ENCODE results near the gene FBXW5.

The FBXW5 gene, protein sequence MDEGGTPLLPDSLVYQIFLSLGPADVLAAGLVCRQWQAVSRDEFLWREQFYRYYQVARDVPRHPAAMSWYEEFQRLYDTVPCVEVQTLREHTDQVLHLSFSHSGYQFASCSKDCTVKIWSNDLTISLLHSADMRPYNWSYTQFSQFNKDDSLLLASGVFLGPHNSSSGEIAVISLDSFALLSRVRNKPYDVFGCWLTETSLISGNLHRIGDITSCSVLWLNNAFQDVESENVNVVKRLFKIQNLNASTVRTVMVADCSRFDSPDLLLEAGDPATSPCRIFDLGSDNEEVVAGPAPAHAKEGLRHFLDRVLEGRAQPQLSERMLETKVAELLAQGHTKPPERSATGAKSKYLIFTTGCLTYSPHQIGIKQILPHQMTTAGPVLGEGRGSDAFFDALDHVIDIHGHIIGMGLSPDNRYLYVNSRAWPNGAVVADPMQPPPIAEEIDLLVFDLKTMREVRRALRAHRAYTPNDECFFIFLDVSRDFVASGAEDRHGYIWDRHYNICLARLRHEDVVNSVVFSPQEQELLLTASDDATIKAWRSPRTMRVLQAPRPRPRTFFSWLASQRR

GRCh38 chr9:136944519-136945332 is at the start of gene FBXW5, which contains the start of gene C8G:
TSS of gene FBXW5 (minus strand) at chr9:136944738. CDS start at chr9:136944083, 655 bp downstream.
TSS of gene C8G (plus strand) at chr9:136945243. CDS start at chr9:136945321, 78 bp downstream.
- DNase-seq (ENCODE audit: low read depth in 2 of 2) = peak; percentile 81 to 93

- no peak for DNase-seq (ENCODE audit: low read depth in 2 of 2)
Measured at GRCh38 chr9:136992819-136993369, 48.4 kb upstream of the FBXW5 start.

DNA sequence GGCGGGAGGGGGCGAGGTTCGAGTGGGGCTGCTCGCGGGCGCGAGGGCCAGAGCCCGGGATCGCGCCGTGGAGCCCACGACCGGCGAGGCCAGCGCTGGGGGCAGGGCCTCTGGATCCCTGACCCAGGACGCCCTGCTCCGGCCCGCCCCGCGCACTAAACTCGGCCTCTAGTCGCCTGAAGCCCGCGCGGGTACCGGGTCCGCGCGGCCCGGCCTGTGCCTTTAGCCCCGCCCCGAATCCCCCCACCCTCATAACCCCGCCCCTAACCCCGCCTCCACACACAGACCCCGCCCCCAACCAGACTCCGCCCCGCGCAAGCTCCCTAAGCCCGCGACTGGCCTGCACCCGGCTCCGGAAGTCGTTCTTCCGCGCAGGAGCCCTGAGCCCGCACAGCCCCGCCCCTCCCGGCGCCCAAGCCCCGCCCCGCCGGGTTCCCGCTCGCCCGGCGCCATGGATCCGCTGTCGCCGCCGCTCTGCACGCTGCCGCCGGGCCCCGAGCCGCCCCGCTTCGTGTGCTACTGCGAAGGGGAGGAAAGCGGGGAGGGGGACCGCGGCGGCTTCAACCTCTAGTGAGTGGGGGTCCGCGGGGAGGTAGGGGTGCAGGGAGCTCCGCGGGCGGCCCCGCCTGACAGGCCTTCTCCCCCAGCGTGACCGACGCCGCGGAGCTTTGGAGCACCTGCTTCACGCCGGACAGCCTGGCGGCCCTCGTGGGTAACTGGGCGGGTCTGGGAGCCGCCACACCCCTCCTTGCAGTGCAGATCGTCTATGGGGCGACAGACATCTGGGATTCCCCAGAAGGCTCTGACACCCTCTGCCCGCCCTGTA is 47.7 kb upstream of the FBXW5 start, which contains the start of gene PAXX:
TSS of gene PAXX (plus strand) at position 430 of the 826 bp plus-strand sequence. CDS start at position 452, 22 bp downstream.
- DNase-seq (ENCODE audit: low read depth in 2 of 2) = peak; percentile 81 to 87

GRCh38 chr9:136990242-136990911 is 45.8 kb upstream of the FBXW5 start:
- DNase-seq (ENCODE audit: low read depth in 2 of 2) = no peak

GRCh38 chr9:136988872-136989271 is 44.3 kb upstream of the FBXW5 start:
- no peak for DNase-seq (ENCODE audit: low read depth in 2 of 2)

- no peak for DNase-seq (ENCODE audit: low read depth in 2 of 2)
Measured at GRCh38 chr9:136985853-136986252, 41.3 kb upstream of the FBXW5 start.

DNA sequence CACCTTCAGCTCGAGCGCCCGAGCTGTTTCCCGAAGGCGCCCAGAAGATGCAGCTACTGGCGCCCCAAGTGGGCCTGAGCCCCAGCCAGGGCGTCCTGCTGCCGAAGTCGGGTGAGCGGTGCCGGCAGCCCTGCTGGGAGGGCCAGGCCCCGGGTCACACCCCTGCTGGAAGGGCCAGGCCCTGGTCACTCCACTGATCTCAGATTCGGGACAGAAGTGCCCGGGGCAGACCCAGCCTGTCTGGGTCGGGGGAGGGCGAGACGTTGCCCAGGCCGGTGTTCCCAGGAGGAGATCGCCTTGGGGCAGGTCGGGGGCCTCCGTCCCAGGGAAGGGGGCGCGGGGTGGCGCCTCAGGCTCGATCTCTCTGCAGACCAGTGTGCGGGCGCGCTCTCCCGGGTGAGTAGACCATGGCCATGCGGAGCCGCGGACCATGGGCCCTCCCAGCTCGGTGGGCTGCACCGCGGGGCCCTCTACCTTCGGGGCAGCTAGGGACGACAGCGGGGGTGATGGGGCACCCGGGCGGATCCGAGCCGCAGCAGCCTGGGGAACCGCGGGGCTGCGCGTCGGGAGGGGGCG is 40.6 kb upstream of the FBXW5 start:
- DNase-seq (ENCODE audit: low read depth in 2 of 2) = no peak

DNA sequence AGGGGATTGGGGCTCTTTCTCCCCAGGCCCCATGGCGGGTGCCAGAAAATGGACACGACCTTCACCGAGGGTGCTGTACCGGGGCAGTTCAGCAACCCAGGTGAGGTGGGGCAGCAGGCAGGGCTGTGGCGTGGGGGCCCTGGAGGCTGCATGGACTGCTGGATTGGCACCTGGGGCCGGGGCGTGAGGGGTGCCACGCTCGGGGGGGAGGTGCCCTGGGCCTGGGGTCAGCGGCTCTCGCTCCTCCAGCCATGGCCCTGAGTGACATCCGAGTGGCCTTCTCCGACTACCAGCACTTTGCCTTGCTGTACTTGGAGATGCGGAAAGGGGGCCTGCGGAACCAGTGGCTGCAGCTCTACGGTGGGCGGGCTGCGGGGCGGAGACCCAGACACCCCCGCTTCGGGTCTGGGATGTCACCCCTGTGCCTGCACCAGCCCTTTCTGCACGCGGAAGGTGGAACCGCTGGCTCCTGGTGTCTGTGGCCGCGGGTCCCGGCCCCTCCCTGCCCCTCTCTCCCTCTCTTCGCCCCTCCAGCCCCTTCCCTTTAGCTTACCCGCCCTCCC is 40.0 kb upstream of the FBXW5 start:
- DNase-seq (ENCODE audit: low read depth in 2 of 2) = no peak

- DNase-seq (ENCODE audit: low read depth in 2 of 2) = no peak
Measured at GRCh38 chr9:136983656-136984314, 39.2 kb upstream of the FBXW5 start.

DNA sequence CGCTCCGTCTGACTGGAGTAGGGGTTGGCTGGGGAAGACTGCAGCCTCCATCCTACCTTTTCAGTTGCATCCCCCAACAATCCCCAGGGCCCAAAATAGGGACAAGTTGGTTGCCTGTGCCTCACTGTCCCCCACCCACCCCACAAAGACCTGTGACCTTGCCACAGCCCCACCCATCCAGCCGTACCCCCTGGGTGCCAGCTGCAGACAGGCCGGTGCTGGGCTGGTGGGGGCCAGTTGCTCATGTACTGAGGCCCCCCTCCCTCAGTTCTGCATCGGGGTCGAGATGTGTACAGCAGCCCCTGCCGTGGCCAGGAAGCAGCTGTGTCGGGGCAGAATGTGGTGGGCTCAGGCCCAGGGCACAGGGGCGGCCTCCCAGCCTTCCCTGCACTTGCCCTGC is 38.6 kb upstream of the FBXW5 start:
- no peak for DNase-seq (ENCODE audit: low read depth in 2 of 2)

GRCh38 chr9:136982232-136983051 is 37.9 kb upstream of the FBXW5 start, which contains the start of gene LCNL1:
TSS of gene LCNL1 (plus strand) at chr9:136982993. CDS start at chr9:136983587, 594 bp downstream.
- DNase-seq (ENCODE audit: low read depth in 2 of 2) = no peak

- DNase-seq (ENCODE audit: low read depth in 2 of 2) = no peak
Measured at GRCh38 chr9:136981588-136982231, 37.2 kb upstream of the FBXW5 start.

DNA sequence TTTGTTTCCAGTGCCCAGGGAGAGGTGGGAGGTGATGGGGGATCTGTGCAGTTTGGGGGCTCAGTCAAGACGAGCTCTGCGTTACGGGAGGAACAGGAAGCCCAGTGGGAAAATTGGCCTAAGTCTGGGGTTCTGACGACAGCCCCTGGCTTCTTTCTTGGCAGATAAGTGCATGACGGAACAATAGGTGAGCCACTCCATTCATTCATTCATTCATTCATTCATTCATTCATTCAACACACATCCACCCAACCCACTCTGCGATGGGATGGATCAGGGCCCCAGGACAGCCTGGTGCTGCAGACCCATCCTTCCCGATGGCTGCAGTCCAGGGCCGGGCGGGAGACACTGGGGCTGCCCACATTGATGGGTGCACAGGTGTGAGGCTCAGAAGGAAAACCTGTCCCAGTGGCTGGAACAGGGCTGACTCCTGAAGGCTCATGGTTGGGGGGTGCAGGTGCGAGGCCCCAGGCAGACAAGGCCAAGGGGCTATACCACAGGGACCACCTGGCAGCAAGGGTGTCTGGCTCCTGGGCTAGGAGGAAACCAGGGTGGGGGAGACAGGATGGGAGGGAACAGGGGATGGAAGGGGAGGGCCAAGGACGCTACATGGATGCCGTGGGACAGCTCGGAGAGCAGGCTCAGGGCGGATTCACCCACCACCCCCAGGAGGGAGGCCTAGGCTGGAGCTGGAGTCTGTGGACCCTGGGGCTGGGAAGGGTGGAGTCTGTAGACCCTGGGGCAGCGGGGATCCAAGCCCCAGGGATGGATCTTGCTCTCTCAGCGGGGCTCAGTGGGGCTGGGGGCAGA is 36.3 kb upstream of the FBXW5 start:
- no peak for DNase-seq (ENCODE audit: low read depth in 2 of 2)

GRCh38 chr9:136979769-136980587 is 35.4 kb upstream of the FBXW5 start:
- no peak for DNase-seq (ENCODE audit: low read depth in 2 of 2)

DNA sequence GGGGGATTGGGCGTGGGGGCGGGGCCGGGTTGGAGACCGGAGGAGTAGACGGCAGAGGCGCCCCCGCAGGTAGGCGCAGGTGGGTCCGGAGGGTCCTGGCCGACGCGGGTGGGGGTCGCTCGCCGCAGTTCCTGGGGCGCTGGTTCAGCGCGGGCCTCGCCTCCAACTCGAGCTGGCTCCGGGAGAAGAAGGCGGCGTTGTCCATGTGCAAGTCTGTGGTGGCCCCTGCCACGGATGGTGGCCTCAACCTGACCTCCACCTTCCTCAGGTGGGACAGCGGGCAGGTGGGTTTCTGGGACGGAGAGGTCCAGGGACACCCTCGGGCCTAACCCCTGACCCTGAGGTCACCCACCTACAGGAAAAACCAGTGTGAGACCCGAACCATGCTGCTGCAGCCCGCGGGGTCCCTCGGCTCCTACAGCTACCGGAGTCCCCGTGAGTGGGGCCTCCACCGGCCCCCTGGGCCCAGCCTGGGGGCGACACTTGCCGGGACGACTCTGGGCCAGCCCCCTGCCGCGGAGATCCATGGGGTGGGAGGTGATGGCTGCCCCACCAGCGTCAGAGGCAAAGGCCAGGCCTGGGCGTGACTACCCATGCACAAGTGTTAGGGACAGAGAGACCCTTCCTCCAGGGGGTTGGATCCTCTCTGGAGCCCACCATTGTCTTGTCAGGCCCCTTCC is 34.5 kb upstream of the FBXW5 start:
- no peak for DNase-seq (ENCODE audit: low read depth in 2 of 2)

All from stimulated activated CD8-positive, alpha-beta memory T cell treated with anti-CD3 and anti-CD28 coated beads, Interleukin-15, amount 100 ng/mL, for 4 hours (primary cell).